SKM-1 treated with dmso at 0.1 percent for 144 hours (cell line): ENCODE results near the gene SVIL.
"Not testable (repeated sequence)": the region's sequence is repeated elsewhere in the genome, so short reads cannot be mapped to it uniquely, and the experiment has no call there.

ENCODE experiments used
- DNase-seq: peaks from one replicate; lab custom pipeline; 2025; ENCODE audit not compliant: unreplicated experiment; lab: John Stamatoyannopoulos, UW

SVIL gene

GRCh38 chr10:29624357-29624756 is 10.4 kb downstream of the SVIL start:
- DNase-seq: not testable (repeated sequence)

- DNase-seq: no peak
These were observed 11.0 kb downstream of the SVIL start for GRCh38 chr10:29623797-29624196.

DNA sequence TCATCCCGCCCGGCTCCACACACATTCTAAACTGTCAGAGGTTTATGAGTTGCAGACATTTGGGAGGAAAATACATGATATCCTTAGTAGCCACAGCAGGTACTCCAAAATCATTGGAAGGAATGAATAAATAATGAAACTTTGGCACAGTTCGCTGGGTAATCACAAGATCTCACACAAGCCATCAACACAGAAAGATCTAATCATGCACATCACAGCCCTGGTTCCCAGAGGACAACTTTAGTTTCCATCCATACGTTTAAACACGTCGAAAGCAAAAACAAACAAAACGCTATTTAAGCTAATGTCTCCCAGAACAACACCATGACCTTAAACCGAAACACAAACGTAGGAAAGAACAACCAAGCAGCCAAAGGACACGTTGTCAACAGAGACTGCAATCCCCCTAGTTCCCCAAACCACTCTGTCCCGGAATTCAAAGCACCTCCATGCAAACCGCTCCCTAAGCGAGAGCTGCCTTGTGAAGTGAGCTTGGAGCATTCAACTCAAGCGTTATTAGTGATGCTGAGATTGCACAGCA is 12.3 kb downstream of the SVIL start:
- no peak for DNase-seq

DNA sequence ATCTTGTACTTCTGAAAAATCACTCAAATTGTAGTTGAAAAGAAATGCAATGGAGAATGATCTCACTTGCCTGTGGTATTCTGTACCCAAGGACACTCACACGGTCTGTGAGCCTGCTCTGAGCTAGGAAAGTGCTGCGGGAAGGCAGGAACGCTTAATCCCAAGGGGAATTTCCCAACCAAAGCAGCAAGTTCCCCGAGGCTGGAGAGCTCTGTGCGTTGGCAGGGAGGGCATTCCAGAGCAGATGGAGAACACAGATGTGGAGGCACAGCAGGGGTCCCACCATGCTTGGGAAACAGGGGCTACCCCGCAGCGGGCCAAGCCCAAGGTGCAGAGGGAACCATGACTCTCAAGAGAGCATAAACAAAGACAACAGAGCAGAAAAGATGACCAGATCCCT is 13.6 kb downstream of the SVIL start:
- DNase-seq: no peak

GRCh38 chr10:29620112-29620690 is 14.6 kb downstream of the SVIL start:
- DNase-seq: no peak

DNA sequence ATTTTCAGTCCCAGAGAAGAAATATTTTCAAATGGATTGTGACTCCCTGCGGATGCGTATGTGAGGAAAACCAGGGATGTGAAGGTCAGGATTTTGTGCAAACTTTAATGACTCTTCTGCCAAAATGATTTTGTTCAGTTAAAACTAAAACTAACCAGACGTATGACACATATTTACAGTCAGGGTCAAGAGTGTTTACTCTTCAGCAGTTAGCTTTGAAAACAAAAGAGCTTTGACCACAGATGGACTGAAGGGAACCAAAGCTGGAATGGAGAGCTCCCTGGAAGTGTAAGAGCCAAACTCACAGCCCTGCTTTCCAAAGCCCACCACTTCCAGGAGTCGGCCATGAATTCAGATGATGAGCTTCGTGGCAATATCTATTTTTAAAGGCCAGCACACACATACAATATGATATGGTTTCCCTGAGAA is 15.5 kb downstream of the SVIL start:
- DNase-seq: no peak

GRCh38 chr10:29618341-29619171 is 16.2 kb downstream of the SVIL start:
- DNase-seq: no peak

DNA sequence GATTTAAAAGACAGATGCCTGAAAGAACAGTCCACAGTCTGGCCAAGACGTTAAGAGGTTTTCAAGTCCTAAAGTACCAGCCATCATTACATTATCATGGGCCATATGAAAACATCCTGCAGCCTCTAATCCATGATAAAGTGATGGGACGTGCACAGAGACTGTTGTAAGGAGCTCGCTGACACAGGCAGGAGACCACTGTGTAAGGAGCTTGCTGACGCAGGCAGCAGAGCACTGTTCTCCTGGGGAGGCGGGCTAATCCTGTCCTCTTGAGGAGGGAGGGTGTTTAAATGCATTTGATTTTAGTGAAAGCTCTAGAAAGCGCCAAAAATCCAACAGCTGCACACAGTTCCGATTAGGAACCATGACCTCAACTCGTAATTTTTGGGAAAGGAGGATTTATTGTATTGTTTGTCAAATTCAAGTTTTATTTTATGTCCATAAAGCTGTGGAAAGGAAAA is 16.9 kb downstream of the SVIL start:
- no peak for DNase-seq

- DNase-seq: no peak
These were observed 18.2 kb downstream of the SVIL start for GRCh38 chr10:29616542-29616941.

GRCh38 chr10:29615195-29615594 is 19.6 kb downstream of the SVIL start:
- no peak for DNase-seq

DNA sequence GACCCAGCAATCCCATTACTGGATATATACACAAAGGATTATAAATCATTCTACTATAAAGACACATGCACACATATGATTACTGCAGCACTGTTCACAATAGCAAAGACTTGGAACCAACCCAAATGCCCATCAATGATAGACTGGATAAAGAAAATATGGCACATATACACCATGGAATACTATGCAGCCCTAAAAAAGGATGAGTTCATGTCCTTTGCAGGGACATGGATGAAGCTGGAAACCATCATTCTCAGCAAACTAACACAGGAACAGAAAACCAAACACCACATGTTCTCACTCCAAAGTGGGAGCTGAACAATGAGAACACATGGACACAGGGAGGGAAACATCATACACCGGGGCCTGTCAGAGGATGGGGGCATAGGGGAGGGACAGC is 20.5 kb downstream of the SVIL start:
- DNase-seq: not testable (repeated sequence)

DNA sequence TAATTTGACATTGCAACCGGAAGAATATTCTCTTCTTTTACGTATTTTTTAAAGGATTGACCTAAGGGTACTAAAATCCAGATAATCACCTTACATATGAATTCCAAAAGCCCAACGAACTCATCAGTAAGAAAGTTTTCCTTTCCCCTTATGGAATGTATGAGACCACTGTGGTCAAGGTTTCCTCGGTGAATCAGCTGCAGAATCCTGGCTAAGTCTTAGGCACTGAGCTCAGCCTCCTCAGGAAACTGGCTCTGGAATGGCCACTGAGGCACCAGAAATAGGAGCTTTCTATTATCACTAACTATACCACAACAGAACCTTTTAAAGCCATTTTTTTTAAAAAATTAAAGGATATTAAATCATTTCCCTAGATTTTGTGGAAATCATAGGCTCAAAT is 21.0 kb downstream of the SVIL start:
- DNase-seq: no peak

DNA sequence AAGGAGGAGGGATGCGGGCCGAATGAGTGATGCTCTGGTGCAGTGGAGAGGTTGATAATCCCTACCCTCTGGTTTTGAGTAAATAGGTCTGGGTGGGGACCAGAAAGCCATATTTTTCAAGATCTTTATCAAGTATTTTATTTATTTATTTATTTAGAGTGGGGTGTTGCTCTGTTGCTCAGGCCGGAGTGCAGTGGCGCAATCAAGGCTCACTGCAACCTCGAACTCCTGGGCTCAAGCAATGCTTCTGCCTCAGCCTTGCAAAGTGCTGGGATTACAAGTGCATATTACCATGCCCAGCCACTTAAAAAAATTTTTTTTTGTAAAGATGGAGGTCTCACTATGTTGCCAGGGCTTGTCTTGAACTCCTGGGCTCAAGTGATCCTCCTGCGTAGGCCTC is 21.6 kb downstream of the SVIL start:
- no peak for DNase-seq

DNA sequence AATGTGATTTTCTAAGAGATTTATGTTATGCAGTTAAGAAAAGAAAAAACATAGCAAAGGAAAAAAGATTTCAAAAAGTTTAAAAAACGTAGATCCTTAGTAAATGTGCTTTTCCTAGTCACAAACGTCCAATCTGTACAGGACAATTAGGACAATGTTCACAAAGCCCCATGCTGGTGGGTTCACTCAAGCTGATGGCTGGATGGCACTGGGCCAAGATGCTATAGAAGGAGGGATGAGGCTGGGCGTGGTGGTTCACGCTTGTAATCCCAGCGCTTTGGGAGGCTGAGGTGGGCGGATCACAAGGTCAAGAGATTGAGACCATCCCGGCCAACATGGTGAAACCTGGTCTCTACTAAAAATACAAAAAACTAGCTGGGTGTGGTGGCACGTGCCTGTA is 22.1 kb downstream of the SVIL start:
- DNase-seq: no peak

GRCh38 chr10:29611781-29612381 is 22.9 kb downstream of the SVIL start:
- DNase-seq: no peak

DNA sequence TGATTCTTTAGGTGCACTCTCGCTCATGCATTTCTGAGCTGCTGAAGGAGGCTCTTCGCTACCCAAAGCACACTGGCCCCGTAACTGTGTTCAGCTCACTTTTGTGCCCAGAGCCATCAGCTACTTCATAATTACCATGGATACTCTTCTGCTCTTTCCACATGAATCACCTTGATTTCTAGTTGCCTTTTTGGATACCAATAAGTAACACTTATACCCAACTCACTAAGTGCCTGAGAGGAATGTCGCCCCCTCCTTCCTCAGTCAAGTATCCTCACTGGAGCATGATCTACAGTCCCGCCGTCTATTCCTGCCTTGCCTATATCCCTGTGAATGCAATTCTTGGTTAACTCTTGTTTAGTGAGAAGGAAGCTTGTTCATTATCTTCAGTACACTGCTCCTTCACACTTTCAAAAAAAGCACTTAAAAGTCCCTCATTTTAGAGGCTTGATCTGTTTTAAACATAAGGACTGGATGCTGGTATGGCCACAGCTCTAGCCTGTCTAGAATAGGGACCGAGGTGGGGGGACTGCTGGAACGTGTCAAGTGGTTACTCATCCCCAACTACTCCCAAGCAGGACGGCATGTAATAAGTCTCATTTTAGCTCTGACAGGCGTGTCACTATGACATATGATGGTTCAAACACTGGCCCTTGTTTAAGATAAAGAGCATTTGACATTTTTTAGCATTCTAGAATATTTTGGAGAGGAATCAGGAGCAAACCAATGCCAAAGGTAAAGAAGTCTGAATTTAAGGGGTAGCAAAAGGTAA is 23.7 kb downstream of the SVIL start:
- no peak for DNase-seq

DNA sequence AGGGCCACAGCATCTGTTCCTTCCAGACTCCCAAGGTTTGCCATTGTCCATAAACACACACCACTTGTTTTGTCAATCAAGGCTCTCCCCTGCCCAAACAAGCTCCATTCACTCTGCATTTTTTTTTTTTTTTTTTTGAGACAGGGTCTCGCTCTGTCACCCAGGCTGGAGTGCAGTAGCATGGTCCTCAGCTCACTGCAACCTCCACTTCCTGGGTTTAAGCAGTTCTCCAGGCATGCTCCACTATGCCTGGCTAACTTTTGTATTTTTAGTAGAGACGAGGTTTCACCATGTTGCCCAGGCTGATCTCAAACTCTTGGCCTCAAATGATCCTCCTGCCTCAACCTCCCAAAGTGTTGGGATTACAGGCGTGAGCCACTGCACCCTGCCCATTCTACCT is 24.4 kb downstream of the SVIL start:
- DNase-seq: not testable (repeated sequence)

GRCh38 chr10:29609696-29610095 is 25.1 kb downstream of the SVIL start:
- DNase-seq: no peak

GRCh38 chr10:29608476-29609301 is 26.1 kb downstream of the SVIL start:
- DNase-seq: no peak

- DNase-seq: no peak
These were observed 26.7 kb downstream of the SVIL start for GRCh38 chr10:29608062-29608461.
